Neutrophil (primary cell): ENCODE measurements around the gene PGAP3.

ENCODE experiments used
- H3K27ac ChIP-seq: fragments of 200-600 bp; sonication (generic); 2 replicates; pipeline ENCODE4 v1.5.1; 2016; ENCODE audit warnings: mild to moderate bottlenecking, moderate library complexity
- H3K27me3 ChIP-seq: fragments of 200-600 bp; sonication (generic); 2 replicates; pipeline ENCODE4 v1.6.0; 2016; ENCODE audit warnings: mild to moderate bottlenecking
- H3K36me3 ChIP-seq: fragments of 200-600 bp; sonication (generic); 2 replicates; pipeline ENCODE4 v1.5.1; 2017
- H3K4me1 ChIP-seq, 2 experiments: fragments of 200-600 bp in 1 of 2; sonication (generic) in 1 of 2; 1 replicate in 1 of 2; 2 replicates in 1 of 2; pipeline versions ENCODE4 v1.5.1 to v1.6.1; 2013 to 2016; ENCODE audit warnings: low read depth in 1 of 2, low read length in 1 of 2, mild to moderate bottlenecking in 1 of 2, moderate library complexity in 1 of 2; ENCODE audit not compliant: control insufficient read depth in 1 of 2, insufficient read depth in 1 of 2
- H3K4me3 ChIP-seq, 2 experiments: fragments of 200-600 bp in 1 of 2; sonication (generic) in 1 of 2; 1 replicate in 1 of 2; 2 replicates in 1 of 2; pipeline ENCODE4 v1.5.1; 2013 to 2016; ENCODE audit warnings: low read depth in 1 of 2, low read length in 1 of 2, mild to moderate bottlenecking in 1 of 2, moderate library complexity in 1 of 2
- H3K9me3 ChIP-seq: fragments of 200-600 bp; sonication (generic); 2 replicates; pipeline ENCODE4 v1.5.1; 2016
- TF ChIP-seq, protein P1 (sequence below): fragments of 200-600 bp; sonication (generic); IDR thresholded peaks from 2 replicates; pipeline ENCODE4 v1.5.1; 2016; ENCODE audit warnings: antibody characterized with exemption

The PGAP3 gene

DNA sequence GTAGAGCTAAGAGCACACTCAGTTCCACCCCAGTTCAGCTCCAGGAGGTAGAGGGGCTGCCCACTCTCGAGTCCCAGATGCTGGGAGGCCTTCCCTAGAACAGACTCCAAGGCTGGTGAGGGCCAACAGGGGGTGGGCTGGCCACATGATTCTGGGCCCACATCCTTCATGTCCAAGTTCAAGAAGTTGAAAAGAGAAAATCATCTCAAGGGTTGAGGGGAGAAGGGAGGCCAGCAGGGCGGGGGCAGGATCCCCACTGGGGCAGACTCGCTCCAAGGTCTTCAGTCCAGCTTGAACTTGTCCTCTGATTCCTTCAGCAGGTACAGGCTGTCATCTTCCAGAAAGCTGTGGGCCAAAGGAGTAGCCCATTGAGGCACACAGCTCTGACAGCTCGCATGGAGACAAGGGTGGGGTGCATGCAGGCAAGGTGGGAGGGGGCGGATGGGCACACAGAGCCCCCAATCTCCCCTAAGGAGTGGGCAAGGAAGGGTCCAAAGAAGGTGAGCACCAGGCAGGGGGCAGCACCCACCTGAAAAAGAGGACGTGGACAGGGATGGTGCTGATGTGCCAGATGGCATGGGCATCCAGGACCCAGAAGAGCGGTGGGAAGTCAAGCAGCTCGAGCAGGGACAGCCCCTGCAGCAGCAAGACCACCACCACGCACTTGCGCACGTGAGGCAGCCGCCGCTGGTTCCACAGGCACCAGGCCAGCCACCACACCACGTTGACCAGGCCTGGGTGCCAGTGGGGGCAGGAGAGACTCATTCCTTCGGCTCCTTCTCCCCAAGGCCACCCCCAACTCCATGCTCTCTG lies 15.1 kb downstream of the PGAP3 start:
- Histone ChIP-seq H3K27ac (no peak overlapping the region), H3K4me3 (no peak overlapping the region), H3K9me3 (no peaks in the 10 kb centered on the region), H3K36me3 (no peaks in the 10 kb centered on the region), H3K27me3 (peaks cover 56% of the 10 kb centered on the region), H3K4me1 (peaks cover 6 to 8% of the 10 kb centered on the region in 2 experiments)
- TF ChIP-seq, protein P1, sequence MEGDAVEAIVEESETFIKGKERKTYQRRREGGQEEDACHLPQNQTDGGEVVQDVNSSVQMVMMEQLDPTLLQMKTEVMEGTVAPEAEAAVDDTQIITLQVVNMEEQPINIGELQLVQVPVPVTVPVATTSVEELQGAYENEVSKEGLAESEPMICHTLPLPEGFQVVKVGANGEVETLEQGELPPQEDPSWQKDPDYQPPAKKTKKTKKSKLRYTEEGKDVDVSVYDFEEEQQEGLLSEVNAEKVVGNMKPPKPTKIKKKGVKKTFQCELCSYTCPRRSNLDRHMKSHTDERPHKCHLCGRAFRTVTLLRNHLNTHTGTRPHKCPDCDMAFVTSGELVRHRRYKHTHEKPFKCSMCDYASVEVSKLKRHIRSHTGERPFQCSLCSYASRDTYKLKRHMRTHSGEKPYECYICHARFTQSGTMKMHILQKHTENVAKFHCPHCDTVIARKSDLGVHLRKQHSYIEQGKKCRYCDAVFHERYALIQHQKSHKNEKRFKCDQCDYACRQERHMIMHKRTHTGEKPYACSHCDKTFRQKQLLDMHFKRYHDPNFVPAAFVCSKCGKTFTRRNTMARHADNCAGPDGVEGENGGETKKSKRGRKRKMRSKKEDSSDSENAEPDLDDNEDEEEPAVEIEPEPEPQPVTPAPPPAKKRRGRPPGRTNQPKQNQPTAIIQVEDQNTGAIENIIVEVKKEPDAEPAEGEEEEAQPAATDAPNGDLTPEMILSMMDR, result no peak

DNA sequence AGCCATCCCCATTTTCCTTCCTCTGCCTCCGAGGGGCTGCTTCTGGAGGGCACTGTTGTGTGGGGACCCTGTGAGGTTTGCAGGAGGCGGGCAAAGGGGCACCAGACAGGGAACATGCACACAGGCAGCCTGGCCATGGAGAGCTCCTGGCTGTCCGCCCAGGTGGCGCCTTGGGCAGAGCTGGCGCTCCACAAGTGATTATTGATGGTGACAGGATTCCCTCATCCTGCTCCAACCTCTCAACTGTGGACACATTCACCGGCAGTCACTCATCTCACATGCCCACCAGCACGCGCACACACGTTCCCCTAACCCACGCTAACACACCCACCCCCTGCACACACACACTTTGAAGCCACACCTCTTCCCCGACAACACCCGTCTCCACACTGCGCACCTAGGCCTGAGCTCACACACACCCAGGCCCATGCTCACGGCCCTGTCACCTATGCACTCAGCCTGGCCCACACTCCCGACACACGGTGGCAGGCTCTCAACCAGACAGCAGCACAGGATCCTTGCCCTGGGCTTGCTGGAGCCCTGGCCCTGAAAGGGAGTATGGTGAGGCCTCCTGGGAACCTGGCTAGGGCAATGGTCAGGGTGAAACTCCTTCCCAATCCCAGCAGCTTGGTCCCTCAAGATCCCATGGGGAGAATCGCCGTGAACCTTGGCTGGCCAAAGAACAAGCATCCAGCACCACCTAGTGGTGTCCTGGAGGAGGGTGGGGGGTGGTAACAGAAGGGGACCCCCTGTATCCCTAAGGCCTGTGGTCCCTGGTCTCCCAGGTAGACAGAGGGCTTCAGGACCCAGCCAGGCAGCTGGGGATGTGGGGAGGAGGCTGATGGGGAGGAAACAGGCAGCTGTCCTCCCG lies 16.0 kb downstream of the PGAP3 start:
- Histone ChIP-seq H3K27me3 (peaks cover 64% of the 10 kb centered on the region), H3K9me3 (no peaks in the 10 kb centered on the region), H3K36me3 (no peaks in the 10 kb centered on the region), H3K4me1 (peaks cover 6 to 13% of the 10 kb centered on the region in 2 experiments), H3K27ac (no peak overlapping the region), H3K4me3 (no peak overlapping the region)
- TF ChIP-seq, protein P1, result no peak

DNA sequence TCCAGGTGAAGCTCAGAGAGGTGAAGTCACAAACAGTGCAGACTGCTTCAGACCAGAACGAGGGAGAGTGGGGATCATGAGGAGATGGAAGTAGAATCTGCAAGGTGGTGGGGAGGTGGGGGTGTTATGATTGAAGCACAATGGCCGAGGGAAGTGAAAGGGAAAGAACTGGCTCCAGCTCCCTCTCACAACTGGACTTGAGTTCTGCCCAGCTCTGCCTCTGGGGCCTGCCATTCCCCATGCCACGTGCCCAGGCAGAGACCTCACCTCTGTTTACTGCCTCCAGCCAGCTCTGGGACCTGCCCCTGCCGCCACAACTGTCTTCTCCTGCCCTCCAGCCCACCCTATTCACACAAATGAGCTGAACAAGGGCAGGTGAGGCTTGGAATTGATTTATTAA lies 17.1 kb downstream of the PGAP3 start:
- H3K27ac ChIP-seq, result no peak overlapping the region
- TF ChIP-seq, protein P1, result no peak
- H3K4me3 ChIP-seq, result no peak overlapping the region
- H3K27me3 ChIP-seq, result peaks cover 76% of the 10 kb centered on the region
- H3K9me3 ChIP-seq, result no peaks in the 10 kb centered on the region
- H3K4me1 ChIP-seq, result peaks cover 6 to 13% of the 10 kb centered on the region in 2 experiments
- no peaks in the 10 kb centered on the region for H3K36me3 ChIP-seq

DNA sequence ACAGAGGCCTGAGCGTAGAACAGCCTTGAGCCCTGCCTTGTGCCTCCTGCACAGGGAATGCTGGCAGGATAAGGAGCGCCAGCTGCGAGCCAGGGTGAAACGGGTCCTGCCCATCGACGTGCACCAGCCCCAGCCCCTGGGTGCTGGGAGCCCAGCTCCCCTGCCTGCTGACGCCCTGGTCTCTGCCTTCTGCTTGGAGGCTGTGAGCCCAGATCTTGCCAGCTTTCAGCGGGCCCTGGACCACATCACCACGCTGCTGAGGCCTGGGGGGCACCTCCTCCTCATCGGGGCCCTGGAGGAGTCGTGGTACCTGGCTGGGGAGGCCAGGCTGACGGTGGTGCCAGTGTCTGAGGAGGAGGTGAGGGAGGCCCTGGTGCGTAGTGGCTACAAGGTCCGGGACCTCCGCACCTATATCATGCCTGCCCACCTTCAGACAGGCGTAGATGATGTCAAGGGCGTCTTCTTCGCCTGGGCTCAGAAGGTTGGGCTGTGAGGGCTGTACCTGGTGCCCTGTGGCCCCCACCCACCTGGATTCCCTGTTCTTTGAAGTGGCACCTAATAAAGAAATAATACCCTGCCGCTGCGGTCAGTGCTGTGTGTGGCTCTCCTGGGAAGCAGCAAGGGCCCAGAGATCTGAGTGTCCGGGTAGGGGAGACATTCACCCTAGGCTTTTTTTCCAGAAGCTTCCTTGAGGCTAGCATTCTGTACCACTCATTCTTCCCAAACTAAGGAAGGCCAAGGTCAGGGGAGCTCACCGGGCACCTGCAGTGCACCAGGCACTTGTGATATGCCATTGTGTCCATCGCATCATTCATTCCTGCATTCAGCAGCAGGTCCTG lies 17.7 kb downstream of the PGAP3 start:
- Histone ChIP-seq H3K4me3 (no peak overlapping the region), H3K36me3 (no peaks in the 10 kb centered on the region), H3K4me1 (peaks cover 6 to 13% of the 10 kb centered on the region in 2 experiments), H3K27me3 (peaks cover 82% of the 10 kb centered on the region), H3K27ac (no peak overlapping the region), H3K9me3 (no peaks in the 10 kb centered on the region)
- TF ChIP-seq, protein P1, result no peak
